Measurements from ENCODE around the gene GNG7.

Gene GNG7

DNA sequence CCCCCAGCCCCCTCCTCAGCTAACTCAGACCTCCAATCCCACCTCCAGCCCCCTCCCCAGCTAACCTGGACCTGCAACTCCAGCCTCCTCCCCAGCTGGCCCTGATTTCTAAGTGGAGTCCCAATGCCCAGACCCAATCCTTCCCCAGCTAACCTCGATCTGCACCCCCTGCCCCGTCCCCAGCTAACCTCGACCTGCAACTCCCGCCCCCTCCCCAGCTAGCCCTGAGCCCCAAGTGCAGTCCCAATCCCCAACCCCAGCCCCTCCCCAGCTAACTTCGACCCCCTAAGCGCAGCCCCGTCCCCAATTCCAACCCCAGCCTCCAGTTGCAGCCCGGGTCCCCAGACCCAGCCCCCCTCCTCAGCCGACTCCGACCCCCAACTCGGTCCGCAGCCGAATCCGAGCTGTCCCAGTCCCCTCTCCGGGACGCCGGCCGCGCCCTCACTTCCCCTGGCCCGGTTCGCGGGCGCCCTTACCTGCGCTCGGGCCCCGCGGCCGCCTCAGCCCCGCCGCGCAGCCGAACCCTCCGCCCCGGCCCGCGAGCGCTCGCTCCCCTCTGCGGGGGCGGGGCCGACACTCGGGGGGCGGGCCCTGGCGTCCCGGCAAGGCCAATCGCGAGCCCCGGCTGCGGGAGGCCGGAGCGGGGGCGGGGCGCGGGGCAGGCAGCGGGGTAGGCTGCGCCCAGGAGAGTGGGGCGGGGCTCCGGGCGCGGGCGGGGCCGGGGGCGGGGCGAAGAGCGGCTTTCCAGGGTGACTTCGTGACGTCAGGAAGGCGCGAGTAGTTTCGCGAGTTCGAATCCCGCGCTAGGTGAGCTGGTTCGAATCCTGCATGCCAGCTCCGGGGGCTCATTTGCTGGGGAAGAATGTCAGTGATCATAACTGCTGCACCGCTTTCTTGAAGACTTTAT is at the start of gene GNG7:
TSS of gene GNG7 (minus strand) at position 525 of the 907 bp plus-strand sequence. CDS start 182,006 bp downstream, outside the sequence.
- DNase-seq (ENCODE audit: low read depth): no peak

DNA sequence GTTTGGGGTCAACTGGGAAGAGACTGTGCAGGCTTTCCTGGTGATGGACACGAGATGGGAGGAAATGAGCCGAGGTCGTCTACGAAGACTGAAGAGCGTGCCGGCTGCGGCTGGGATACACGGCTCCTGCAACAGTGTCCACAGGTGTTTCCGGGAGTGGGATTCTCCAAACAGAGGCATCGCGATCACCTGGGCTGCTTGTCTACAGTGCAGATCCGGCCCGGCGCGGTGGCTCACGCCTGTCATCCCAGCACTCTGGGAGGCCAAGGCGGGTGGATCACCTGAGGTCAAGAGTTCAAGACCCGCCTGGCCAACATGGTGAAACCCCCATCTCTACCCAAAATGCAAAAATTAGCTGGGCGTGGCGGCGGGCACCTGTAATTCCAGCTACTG is 48.9 kb upstream of the GNG7 start:
- no peak for DNase-seq (ENCODE audit: low read depth)

DNA sequence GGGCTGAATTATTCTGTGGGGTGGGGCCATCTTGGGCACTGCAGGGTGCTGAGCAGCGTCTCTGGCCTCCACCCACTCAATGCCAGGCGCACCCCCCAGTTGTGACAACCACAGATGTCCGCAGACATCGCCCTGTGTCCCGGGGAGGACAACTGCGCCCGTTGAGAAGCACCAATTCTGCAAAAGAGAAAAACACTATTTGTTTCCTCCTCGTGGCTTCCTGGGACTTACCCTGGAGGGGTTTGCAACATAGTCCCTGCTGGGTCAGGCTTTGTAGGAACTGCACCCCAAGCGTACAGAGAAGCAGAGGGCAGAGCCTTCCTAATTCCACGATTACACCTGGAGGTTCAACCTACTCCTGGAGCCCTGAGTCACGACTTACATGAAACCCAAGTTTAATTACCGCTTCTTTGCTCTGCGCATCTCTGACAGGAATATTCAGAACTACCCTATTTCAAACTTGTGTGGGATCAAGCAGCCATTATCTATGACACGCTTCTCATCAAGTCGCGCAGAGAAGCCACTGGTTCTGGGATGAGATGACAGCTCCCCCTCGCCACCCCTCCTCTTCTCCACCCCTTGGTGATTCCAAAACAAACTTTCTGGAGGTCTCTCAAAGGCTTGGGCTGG is 48.4 kb upstream of the GNG7 start:
- DNase-seq (ENCODE audit: low read depth): no peak

DNA sequence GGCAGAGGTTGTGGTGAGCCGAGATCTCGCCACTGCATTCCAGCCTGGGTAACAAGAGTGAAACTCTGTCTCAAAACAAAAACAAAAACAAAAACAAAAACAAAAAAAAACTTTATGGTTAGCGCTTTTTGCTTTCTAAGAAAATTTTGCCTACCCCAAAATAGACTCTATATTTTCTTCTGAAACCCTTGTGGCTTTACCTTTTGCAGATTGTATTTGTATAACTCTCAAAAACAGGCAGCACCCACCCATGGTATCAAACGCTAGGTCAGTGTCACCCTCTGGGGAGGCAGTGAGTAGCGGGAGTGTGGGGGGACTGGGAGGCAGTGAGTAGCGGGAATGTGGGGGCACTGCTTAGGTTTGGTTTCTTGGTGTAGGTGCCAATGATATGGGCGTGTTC is 44.9 kb upstream of the GNG7 start:
- no peak for DNase-seq (ENCODE audit: low read depth)

GRCh38 chr19:2744113-2744512 is 41.6 kb upstream of the GNG7 start:
- DNase-seq (ENCODE audit: low read depth): no peak

- no peak for DNase-seq (ENCODE audit: low read depth)
Measured at GRCh38 chr19:2743099-2743498, 40.6 kb upstream of the GNG7 start.

GRCh38 chr19:2740314-2740656 is 37.8 kb upstream of the GNG7 start:
- DNase-seq (ENCODE audit: low read depth): no peak

DNA sequence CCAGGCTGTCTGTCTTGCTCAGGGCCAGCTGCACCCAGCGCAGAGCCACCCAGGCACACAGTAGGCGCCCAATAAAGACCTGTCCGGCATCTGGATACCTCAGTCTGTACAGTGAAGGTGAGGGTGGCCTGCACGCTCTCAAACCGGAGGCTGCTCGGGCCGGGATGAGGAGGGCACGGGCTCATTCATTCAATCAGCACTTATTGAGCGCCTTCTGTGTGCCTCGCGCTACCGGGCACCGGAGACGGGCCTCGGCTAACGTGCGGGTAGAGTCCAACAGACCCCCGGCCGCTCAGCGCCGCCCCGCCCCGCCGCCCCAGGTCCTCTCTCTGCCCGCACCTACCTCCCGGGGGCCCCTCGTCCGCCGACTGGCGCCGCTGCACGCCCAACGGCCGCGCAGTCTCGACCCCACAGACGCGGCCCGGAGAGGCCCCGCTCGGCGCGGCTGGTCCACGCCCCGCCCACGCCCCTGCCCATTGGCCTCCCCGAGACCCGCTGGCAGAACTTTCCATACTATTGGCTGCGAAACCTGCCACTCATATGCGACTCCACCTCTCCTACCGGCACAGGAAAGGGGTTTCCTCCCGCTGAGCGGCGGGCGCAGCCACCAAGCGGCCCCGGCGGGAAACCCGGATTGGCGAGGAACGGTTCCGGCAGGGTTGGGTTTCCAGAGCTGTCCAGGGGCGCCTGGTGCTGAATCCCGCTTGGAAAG is 37.3 kb upstream of the GNG7 start, which contains the start of gene SLC39A3:
TSS of gene SLC39A3 (minus strand) at position 416 of the 712 bp plus-strand sequence. CDS start 2,760 bp downstream, outside the sequence.
- peak; percentile 95 for DNase-seq (ENCODE audit: low read depth)

GRCh38 chr19:2736550-2737190 is 34.2 kb upstream of the GNG7 start:
- DNase-seq (ENCODE audit: low read depth): no peak

GRCh38 chr19:2735374-2735773 is 32.9 kb upstream of the GNG7 start:
- DNase-seq (ENCODE audit: low read depth): no peak

DNA sequence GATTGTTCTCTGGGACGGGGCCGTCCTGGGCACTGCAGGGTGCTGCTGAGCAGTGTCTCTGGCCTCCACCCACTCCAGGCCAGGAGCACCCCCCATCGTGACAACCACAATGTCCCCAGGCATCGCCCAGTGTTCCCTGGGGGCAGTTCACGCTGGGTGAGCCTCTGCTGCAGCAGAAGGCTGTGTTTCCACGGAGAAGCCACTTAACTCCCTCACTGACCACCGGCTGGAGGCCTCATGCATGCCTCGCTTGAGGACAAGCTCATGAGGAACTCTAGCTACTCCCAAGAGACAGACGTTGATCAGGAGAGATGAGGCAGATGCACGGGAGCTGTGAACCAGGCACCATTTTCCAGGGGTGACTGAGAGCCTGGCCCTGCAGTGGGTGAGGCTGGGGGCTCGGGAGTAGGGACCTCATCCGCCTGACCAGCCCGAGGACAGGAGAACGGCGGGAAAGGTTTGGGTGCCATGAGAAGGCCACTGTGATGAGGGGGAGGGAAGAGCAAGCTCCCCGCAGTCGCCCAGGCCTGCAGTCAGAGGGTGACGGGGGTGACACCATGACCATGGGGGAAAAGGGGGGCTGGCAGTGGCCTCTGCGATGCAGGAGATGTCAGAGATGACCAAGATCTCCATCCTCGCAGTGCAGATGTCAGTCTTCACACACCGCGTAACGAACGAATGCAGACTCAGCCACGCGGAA is 32.2 kb upstream of the GNG7 start:
- no peak for DNase-seq (ENCODE audit: low read depth)

DNA sequence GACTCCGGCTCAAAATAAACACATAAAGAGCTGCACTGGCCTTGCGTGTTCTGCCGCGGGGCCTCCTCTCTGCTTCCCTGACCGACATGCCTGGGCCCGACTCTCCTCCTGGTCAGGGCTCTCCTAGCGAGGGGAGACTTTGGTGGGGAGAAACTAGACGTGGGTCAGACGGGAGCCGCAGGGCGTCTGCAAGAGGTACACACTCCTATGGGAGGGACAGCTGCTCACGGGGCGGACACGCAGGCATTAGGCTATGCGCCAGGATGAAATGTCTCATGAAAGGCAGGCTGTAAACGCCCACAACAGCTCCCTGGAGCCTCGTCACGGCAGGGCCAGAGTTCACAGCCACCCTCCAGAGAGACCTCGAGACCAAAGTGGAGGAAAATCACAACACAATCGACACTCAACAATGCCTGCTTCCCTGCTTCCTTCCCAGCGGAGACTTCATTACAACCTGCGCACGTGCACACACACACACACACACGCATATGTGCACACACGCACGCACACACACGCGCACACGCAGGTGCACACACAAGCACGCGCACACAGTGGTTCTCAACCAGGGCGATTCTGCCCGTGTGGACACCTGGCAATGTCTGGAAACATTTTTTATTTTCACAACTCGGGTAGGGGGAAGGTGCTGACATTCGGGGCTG is 31.6 kb upstream of the GNG7 start:
- no peak for DNase-seq (ENCODE audit: low read depth)

DNA sequence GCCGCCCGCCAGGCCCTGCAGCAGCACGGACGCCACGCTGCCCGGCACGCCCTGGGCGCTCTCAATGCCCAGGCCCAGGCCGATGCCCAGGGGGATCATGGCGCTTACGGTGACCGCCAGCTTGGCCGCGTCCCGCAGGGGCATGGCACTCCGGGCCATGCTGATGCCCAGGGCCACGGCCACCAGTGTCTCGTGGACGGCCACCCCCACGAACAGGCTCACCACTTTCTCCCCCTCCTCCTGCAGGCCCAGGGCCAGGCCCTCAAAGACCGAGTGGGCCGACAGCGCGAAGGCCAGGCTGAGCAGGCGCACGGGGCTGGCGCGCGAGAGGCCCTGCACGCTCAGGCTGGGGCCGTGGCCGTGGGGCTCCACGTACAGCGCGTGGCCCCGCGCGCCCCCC is 30.4 kb upstream of the GNG7 start:
- no peak for DNase-seq (ENCODE audit: low read depth)

GRCh38 chr19:2732157-2732725 is 29.7 kb upstream of the GNG7 start:
- DNase-seq (ENCODE audit: low read depth): no peak

DNA sequence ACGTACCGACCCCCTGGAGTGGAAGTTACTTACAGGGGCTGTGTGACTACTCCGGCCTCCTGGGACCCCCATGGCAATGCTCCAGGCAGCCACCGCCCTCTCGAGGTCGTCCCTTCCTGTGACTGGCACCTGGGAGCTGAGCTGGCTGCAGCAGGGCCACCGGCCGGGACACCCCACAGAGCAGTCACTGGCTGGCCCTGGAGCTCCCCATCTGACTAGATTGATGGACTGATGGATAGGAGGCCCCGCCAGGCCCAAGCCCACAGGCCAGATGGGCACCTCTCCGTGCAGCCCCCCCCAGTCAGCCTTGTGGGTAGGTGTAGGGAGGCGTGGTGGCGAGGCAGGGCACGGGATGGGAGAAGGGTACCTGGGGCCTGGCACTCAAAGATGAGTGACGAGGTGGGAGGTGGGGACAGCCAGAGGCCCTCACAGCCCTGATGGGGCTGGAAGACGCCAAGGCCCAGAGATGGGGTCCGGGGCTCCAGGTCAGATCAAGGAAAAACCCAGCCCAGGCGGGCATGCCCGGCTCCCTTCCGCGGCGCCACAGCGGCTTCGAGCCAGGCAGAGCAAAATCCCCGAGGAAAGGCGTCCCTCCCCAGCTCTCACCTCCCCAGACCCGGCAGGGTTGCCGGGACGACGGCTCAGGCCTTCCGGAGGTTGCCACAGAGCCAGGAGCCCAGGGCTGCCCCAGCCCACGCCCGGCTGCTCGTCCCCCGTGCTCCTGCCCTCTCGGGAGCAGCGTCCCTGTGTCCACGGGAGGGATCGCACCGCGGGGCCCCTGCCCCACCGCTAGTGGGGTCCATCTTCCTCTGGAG is 28.9 kb upstream of the GNG7 start:
- DNase-seq (ENCODE audit: low read depth): no peak

DNA sequence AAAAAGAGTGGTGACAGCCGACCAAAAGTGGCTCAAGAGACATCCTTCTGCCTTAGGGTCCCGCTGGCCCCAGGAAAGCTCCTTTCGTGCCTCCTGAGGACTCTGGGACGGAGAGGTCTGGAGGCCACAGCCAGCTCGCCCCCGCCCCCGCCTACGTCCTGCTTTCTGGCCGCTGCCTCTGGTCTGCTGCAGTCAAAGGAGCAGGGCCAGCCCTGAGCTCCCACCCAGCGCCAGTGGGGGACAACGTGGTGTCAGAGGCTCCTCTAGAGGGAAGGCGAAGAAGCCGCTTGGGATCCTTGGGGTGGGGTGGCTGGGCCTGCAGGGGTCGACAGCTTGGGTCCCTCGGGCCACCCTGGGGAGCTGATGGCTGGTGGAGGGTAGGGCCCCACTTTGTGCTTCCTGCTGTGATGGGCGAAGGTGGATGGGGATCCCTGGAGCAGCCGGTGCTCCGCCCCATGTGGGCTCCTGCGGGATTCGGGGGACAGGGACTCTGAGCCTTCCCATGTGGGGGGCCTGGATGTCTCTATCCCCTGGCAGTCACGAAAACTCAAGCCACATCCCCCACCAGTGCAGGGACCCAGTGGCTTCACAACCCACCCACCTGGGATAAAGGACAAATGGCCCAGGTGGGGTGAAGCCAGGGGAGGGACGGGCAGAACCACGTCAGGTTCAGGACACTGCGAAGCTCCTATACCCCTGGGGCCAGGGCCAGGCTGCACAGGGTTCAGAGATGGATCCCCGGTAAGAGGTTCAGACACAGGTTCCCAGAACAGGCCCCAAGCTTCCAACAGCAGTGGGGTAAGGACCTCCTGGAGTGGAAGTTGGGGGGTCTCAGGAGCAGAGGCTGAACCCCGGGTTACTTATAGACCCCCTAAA is 27.7 kb upstream of the GNG7 start:
- DNase-seq (ENCODE audit: low read depth): no peak

DNA sequence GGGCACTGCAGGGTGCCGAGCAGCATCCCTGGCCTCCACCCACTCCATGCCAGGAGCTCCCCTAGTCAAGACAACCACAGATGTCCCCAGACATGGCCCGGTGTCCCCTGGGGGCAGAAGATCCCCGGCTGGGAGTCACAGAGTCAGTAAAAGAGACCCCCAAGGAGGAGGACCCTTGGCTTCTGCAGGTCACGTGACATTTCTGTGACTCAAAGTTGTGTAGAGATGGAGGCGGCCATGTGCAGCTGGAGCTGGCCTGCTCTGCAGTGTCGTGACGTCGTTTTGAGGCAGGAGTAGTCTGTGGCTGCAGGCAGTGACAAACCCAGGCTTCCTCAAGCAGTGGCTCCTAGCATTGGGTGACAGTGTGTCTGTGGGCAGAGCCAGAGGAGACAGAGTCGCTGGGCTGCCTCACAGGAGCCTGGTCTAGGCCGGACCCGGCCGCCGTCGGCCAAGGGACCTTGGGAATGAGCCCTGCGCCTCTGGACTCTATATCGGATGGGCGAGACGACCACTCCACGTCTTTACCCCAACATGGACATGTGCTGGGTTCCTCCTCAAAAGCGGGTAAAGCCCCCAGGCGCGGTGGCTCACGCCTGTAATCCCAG is 26.4 kb upstream of the GNG7 start:
- no peak for DNase-seq (ENCODE audit: low read depth)

DNA sequence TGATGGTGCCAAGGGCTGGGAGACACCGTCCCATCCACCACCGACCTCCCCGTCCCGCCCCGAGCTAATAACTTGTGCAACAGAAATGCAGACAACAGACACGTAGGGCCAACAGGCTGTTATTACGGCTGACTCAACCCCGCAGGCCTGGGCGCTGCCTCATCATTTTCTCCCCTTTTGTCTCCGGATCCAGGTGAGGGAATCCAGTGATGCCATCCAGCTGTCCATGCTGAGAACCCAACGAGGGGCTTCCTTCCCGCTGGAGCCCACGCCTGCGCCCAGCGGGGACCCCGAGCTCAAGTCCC is 25.1 kb upstream of the GNG7 start:
- no peak for DNase-seq (ENCODE audit: low read depth)

All from HS-5 (cell line).